WERI-Rb-1 (cell line): Measurements from ENCODE around the gene TRAF7.

Source experiments
- DNase-seq: peaks from one replicate; pipeline ENCODE4 v3.0.0-alpha.2; 2020
- H3K27ac ChIP-seq: fragments of 250-450 bp; sonication (Bioruptor Pico); 2 replicates; pipeline ENCODE4 v1.5.1; 2020; ENCODE audit warnings: mild to moderate bottlenecking, moderate library complexity
- H3K27me3 ChIP-seq: fragments of 250-450 bp; sonication (Bioruptor Pico); 2 replicates; pipeline ENCODE4 v1.5.1; 2021; ENCODE audit warnings: mild to moderate bottlenecking, low read depth, moderate library complexity; ENCODE audit not compliant: insufficient read depth, severe bottlenecking
- H3K36me3 ChIP-seq: fragments of 250-450 bp; sonication (Bioruptor Pico); 2 replicates; pipeline ENCODE4 v1.5.1; 2020; ENCODE audit warnings: mild to moderate bottlenecking, moderate library complexity
- H3K4me3 ChIP-seq: 2 replicates; pipeline ENCODE4 v1.5.1; 2011; ENCODE audit warnings: low read depth, mild to moderate bottlenecking, control low read depth, low read length
- H3K9me3 ChIP-seq: fragments of 250-450 bp; sonication (Bioruptor Pico); 2 replicates; pipeline ENCODE4 v1.5.1; 2021; ENCODE audit warnings: mild to moderate bottlenecking, moderate library complexity; ENCODE audit not compliant: severe bottlenecking
- CTCF ChIP-seq: IDR thresholded peaks from 2 replicates; pipeline ENCODE4 v1.5.1; 2011; ENCODE audit warnings: low read depth, mild to moderate bottlenecking, control low read depth, inconsistent platforms, low read length

The TRAF7 gene

GRCh38 chr16:2163211-2163881 lies 7.8 kb downstream of the TRAF7 start:
- Histone ChIP-seq H3K9me3 (peaks cover 8% of the 10 kb centered on the region), H3K27me3 (no peaks in the 10 kb centered on the region), H3K27ac (no peak overlapping the region), H3K36me3 (peaks cover 39% of the 10 kb centered on the region), H3K4me3 (no peak overlapping the region)
- DNase-seq: no peak
- TF ChIP-seq CTCF: no peak

- no peak for DNase-seq
- no peaks in the 10 kb centered on the region for H3K27me3 ChIP-seq
- no peak for TF ChIP-seq CTCF
- no peak overlapping the region for H3K27ac ChIP-seq
- H3K9me3 ChIP-seq: peaks cover 8% of the 10 kb centered on the region
- H3K4me3 ChIP-seq: no peak overlapping the region
- H3K36me3 ChIP-seq: peaks cover 38% of the 10 kb centered on the region
These were observed 10.3 kb downstream of the TRAF7 start for GRCh38 chr16:2165861-2166260.

- Histone ChIP-seq H3K4me3 (no peak overlapping the region), H3K27ac (no peak overlapping the region), H3K9me3 (peaks cover 8% of the 10 kb centered on the region), H3K27me3 (no peaks in the 10 kb centered on the region), H3K36me3 (peaks cover 39% of the 10 kb centered on the region)
- no peak for TF ChIP-seq CTCF
- no peak for DNase-seq
These were observed 10.9 kb downstream of the TRAF7 start for GRCh38 chr16:2166263-2167067.

GRCh38 chr16:2167068-2167638 lies 11.6 kb downstream of the TRAF7 start:
- H3K9me3 ChIP-seq: peaks cover 8% of the 10 kb centered on the region
- H3K36me3 ChIP-seq: peaks cover 46% of the 10 kb centered on the region
- DNase-seq: no peak
- TF ChIP-seq CTCF: no peak
- H3K27me3 ChIP-seq: no peaks in the 10 kb centered on the region
- H3K27ac ChIP-seq: no peak overlapping the region
- no peak overlapping the region for H3K4me3 ChIP-seq

GRCh38 chr16:2170080-2170479 lies 14.5 kb downstream of the TRAF7 start:
- H3K27ac ChIP-seq: no peak overlapping the region
- H3K9me3 ChIP-seq: no peaks in the 10 kb centered on the region
- TF ChIP-seq CTCF: no peak
- no peak for DNase-seq
- H3K36me3 ChIP-seq: peaks cover 56% of the 10 kb centered on the region
- no peak overlapping the region for H3K4me3 ChIP-seq
- H3K27me3 ChIP-seq: no peaks in the 10 kb centered on the region
